Transverse colon (tissue), 4 donors: ENCODE measurements around the gene NRBF2. TPM values are rescaled to one million over a fixed set of nuclear protein-coding genes. Genes with fewer than 3 reads are reported as not detected.

ENCODE experiments used
- DNase-seq: peaks from one replicate; pipeline ENCODE4 v3.0.0-alpha.2; 2019
- H3K27ac ChIP-seq, 4 donors: fragments of 200-600 bp; sonication (generic); 2 replicates each; pipeline ENCODE4 v1.5.1; 2016 to 2018; ENCODE audit warnings: inconsistent platforms in 4 of 4
- H3K27me3 ChIP-seq: fragments of 200-600 bp; sonication (generic); 2 replicates; pipeline ENCODE4 v1.5.1; 2017; ENCODE audit warnings: inconsistent platforms
- H3K36me3 ChIP-seq, 4 donors: fragments of 200-600 bp; sonication (generic); 2 replicates each; pipeline ENCODE4 v1.5.1; 2017 to 2019; ENCODE audit warnings: inconsistent platforms in 4 of 4
- H3K4me1 ChIP-seq, 4 donors: fragments of 200-600 bp; sonication (generic); 2 replicates each; pipeline ENCODE4 v1.5.1; 2017 to 2020; ENCODE audit warnings: inconsistent platforms in 4 of 4
- H3K4me3 ChIP-seq, 4 donors: fragments of 200-600 bp; sonication (generic); 1 replicate in 1 of 4; 2 replicates in 3 of 4; pipeline versions ENCODE4 v1.5.1 to v1.6.1; 2017 to 2019; ENCODE audit warnings: inconsistent platforms in 4 of 4
- H3K9me3 ChIP-seq, 2 donors: fragments of 200-600 bp; sonication (generic); 2 replicates each; pipeline ENCODE4 v1.5.1; 2017 to 2019; ENCODE audit warnings: inconsistent platforms in 2 of 2
- EP300 ChIP-seq: sonication (generic); formaldehyde crosslinking; IDR thresholded peaks from one replicate; pipeline ENCODE4 v1.6.1; 2017; ENCODE audit warnings: antibody characterized with exemption, low read depth
- POLR2A ChIP-seq: fragments of 450-650 bp; IDR thresholded peaks from one replicate; pipeline ENCODE4 v1.6.1; 2016; ENCODE audit warnings: antibody characterized with exemption, mild to moderate bottlenecking, moderate library complexity
- POLR2AphosphoS5 ChIP-seq, 3 donors: sonication (generic); formaldehyde crosslinking; IDR thresholded peaks; one replicate each; pipeline ENCODE4 v1.6.1; 2016; ENCODE audit warnings: antibody characterized with exemption in 3 of 3
- WGBS, 2 donors: methylation state at CpG; one replicate each; pipeline ENCODE4 v1.1.5; 2018; ENCODE audit warnings: low coverage in 1 of 2; 5-methylcytosine and 5-hydroxymethylcytosine counted together
- in situ Hi-C, 4 donors: fragments of 200-750 bp; cut with MboI; loops; one replicate each; pipeline versions ENCODE4 v1.15.0 to v1.15.1; 2017; ENCODE audit warnings: low sequenced_read_pairs in 3 of 4, low pct_ligation_motif_present in 1 of 4, low pct_unique_long_range_greater_than_20kb in 1 of 4
- intact Hi-C: fragments of 100-400 bp; cut with DNase I; formaldehyde crosslinking; loops from one replicate; pipeline ENCODE4 v1.15.1; 2023; ENCODE audit warnings: low total_unique reads
- total RNA-seq, 4 donors: library from RNA; depleted of rRNA; stranded (reverse); fragments of >200 nt; gene quantifications; one replicate each; pipeline ENCODE4 v1.1.0, GENCODE V29; 2016
- TF ChIP-seq, protein P1 (sequence below), 5 experiments: fragments of 200-600 bp in 3 of 5; fragments of 450-650 bp in 2 of 5; sonication (generic) in 3 of 5; IDR thresholded peaks; 1 replicate in 2 of 5; 2 replicates in 3 of 5; pipeline ENCODE4 v1.5.1; 2016 to 2017; ENCODE audit warnings: antibody characterized with exemption in 5 of 5, inconsistent platforms in 3 of 5, mild to moderate bottlenecking in 2 of 5, moderate library complexity in 1 of 5

The NRBF2 gene
- total RNA-seq, 4 donors from 2014 or later: 1.4 to 21.3 (median 17.6) TPM

GRCh38 chr10:63155388-63156020 is 22.4 kb downstream of the NRBF2 start:
- peak overlapping the region; percentile 71 to 82 (median 78) for H3K27ac ChIP-seq
- no peak overlapping the region for H3K4me3 ChIP-seq
- H3K27me3 ChIP-seq: no peaks in the 10 kb centered on the region
- TF ChIP-seq POLR2A: no peak
- TF ChIP-seq EP300: no peak
- no peak for TF ChIP-seq POLR2AphosphoS5 (IDR thresholded peaks at IDR 0.05)
- TF ChIP-seq, protein P1, sequence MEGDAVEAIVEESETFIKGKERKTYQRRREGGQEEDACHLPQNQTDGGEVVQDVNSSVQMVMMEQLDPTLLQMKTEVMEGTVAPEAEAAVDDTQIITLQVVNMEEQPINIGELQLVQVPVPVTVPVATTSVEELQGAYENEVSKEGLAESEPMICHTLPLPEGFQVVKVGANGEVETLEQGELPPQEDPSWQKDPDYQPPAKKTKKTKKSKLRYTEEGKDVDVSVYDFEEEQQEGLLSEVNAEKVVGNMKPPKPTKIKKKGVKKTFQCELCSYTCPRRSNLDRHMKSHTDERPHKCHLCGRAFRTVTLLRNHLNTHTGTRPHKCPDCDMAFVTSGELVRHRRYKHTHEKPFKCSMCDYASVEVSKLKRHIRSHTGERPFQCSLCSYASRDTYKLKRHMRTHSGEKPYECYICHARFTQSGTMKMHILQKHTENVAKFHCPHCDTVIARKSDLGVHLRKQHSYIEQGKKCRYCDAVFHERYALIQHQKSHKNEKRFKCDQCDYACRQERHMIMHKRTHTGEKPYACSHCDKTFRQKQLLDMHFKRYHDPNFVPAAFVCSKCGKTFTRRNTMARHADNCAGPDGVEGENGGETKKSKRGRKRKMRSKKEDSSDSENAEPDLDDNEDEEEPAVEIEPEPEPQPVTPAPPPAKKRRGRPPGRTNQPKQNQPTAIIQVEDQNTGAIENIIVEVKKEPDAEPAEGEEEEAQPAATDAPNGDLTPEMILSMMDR (IDR thresholded peaks at IDR 0.05): no peak
- peaks cover 0 to 8% (median 3%) of the 10 kb centered on the region in 4 donors for H3K36me3 ChIP-seq
- DNase-seq: no peak
- 70 to 84% methylated on average over 5 to 8 of the region's 8 CpGs for WGBS, 2 donors
- intact Hi-C loops: loop anchor here (5.0 to 10.0 kb wide), 3 partner anchors 351 to 718 kb away; partner anchors contain the start of gene ADO
- H3K4me1 ChIP-seq: peaks cover 16 to 30% (median 18%) of the 10 kb centered on the region in 4 donors
- H3K9me3 ChIP-seq: no peaks in the 10 kb centered on the region
- in situ Hi-C loops: loop anchor here in 2 of 4 donors (25.0 kb wide), 1 partner anchor 343 kb away; the partner anchor contains the start of genes ADO (in 2 of the 2) and EGR2 (in 2 of the 2)

DNA sequence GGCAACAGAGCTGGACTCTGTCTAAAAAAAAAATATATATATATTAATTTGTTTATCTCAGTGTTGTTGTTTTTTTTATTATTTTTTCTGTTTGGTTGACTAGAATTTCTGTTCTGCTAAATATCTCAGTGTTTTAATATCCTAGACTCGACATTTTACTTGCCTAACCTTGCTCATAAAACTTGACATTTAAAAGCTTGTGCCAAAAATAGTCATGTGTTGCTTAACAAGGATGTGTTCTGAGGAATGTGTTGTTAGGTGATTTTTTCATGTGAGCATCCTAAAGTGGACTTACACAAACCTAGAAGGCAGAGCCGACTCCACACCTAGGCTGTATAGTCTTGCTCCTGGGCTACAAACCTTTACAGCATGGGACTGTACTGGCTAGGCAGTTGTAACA is 23.1 kb downstream of the NRBF2 start:
- no peak for DNase-seq
- Histone ChIP-seq H3K36me3 (peaks cover 0 to 8% (median 3%) of the 10 kb centered on the region in 4 donors), H3K9me3 (no peaks in the 10 kb centered on the region), H3K4me3 (no peak overlapping the region), H3K27me3 (no peaks in the 10 kb centered on the region), H3K27ac (peak overlapping the region; percentile 5 to 82 (median 76)), H3K4me1 (peaks cover 16 to 30% (median 18%) of the 10 kb centered on the region in 4 donors)
- intact Hi-C loops (loop anchor here (5.0 to 10.0 kb wide), 3 partner anchors 351 to 719 kb away; partner anchors contain the start of gene ADO), in situ Hi-C loops (loop anchor here in 2 of 4 donors (25.0 kb wide), 1 partner anchor 344 kb away; the partner anchor contains the start of genes ADO (in 2 of the 2) and EGR2 (in 2 of the 2))
- WGBS, 2 donors: 55% methylated on average over 2 of the region's 2 CpGs; no CpG with 5 or more reads in 1 of the 2 donors
- peak in 2 of 3 donors; percentile 40 to 62 for TF ChIP-seq POLR2AphosphoS5 (IDR thresholded peaks at IDR 0.05)
- TF ChIP-seq, protein P1 (IDR thresholded peaks at IDR 0.05): no peak

- intact Hi-C loops: loop anchor here (5.0 to 10.0 kb wide), 3 partner anchors 353 to 721 kb away; partner anchors contain the start of gene ADO
- WGBS, 2 donors: 49 to 51% methylated on average over 2 to 3 of the region's 3 CpGs
- Histone ChIP-seq H3K4me1 (peaks cover 16 to 30% (median 18%) of the 10 kb centered on the region in 4 donors), H3K27ac (no peak overlapping the region), H3K9me3 (no peaks in the 10 kb centered on the region), H3K27me3 (no peaks in the 10 kb centered on the region), H3K4me3 (no peak overlapping the region), H3K36me3 (peaks cover 0 to 6% (median 0%) of the 10 kb centered on the region in 4 donors)
- DNase-seq: no peak
- TF ChIP-seq POLR2AphosphoS5 (IDR thresholded peaks at IDR 0.05): no peak
- TF ChIP-seq POLR2A: no peak
- TF ChIP-seq, protein P1 (IDR thresholded peaks at IDR 0.05): peak; percentile 74 to 83 (median 79)
- TF ChIP-seq EP300: no peak
- in situ Hi-C loops: loop anchor here in 2 of 4 donors (25.0 kb wide), 1 partner anchor 346 kb away; the partner anchor contains the start of genes ADO (in 2 of the 2) and EGR2 (in 2 of the 2)
These were observed 24.9 kb downstream of the NRBF2 start for GRCh38 chr10:63157845-63158624.

DNA sequence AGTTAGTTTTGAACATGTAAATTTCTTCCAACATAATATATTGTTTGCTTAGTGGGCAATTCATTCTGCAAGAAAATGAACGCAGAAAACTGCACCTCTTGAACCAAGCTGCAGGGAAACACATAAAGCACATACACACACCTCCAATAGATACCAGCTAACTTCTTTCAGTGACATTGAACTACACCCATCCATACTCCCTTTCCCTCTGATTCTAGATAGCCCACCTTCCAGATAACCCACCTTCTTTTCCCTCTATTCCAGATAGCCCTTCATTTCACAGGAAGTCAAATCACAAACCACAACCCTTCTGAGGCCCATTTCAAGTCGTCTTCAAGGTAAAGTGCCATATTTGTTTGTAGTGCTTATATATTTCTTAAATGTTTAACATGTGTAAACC is 28.5 kb downstream of the NRBF2 start:
- in situ Hi-C loops: loop anchor here in 2 of 4 donors (25.0 kb wide), 1 partner anchor 349 kb away; the partner anchor contains the start of genes ADO (in 2 of the 2) and EGR2 (in 2 of the 2)
- H3K4me1 ChIP-seq: peaks cover under 1 to 5% (median 4%) of the 10 kb centered on the region in 4 donors
- intact Hi-C loops: loop anchor here (10.0 kb wide), 1 partner anchor 663 kb away; no protein-coding TSS in a partner anchor
- no peak for TF ChIP-seq EP300
- TF ChIP-seq, protein P1 (IDR thresholded peaks at IDR 0.05): no peak
- TF ChIP-seq POLR2A: no peak
- no peak for TF ChIP-seq POLR2AphosphoS5 (IDR thresholded peaks at IDR 0.05)
- 31 to 38% methylated on average over 2 of the region's 2 CpGs for WGBS, 2 donors
- no peaks in the 10 kb centered on the region for H3K27me3 ChIP-seq
- no peaks in the 10 kb centered on the region for H3K36me3 ChIP-seq
- no peak overlapping the region for H3K27ac ChIP-seq
- DNase-seq: no peak
- H3K9me3 ChIP-seq: no peaks in the 10 kb centered on the region
- H3K4me3 ChIP-seq: no peak overlapping the region
